ENCODE results near the gene PGAP3.

DNA sequence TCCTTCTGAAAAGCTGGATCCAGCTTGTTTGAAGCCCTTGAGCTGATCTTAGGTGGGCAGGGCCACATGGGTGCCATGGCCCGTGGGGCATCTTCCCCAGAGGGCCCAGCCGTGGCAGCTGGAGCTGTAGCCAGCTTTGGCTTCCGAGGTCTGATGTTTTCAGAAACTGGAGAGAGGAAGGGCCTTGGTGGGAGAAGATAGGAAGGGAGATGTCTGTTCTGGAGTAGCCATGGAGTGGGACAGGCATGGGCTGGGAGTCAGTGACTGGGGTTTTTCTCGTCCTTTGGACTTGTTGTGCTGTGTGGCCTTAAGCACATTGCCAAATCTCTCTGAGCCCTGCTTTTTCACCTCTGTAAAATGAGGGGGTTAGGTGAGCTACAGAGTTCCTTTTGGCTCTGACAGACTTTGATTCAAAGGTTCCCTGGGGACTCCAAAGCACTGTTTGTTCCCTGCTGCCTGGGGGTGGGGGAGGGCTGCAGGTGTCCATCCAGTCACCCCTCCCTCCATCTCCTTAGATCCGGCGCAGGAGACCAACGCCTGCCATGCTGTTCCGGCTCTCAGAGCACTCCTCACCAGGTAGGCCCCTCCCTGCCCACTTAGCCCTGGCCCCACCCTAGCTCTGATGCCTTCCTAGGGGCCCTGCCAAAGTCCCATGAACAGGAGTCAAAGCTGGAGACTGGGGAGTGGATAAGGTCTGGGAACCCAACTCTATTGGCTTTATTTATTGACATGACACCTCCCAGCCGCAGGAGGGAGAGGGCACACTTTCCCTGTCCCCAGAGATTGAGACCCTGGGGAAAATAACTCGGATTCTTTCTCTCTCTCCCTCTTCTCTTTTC lies 59.0 kb downstream of the PGAP3 start:
- TF ChIP-seq, protein P1, sequence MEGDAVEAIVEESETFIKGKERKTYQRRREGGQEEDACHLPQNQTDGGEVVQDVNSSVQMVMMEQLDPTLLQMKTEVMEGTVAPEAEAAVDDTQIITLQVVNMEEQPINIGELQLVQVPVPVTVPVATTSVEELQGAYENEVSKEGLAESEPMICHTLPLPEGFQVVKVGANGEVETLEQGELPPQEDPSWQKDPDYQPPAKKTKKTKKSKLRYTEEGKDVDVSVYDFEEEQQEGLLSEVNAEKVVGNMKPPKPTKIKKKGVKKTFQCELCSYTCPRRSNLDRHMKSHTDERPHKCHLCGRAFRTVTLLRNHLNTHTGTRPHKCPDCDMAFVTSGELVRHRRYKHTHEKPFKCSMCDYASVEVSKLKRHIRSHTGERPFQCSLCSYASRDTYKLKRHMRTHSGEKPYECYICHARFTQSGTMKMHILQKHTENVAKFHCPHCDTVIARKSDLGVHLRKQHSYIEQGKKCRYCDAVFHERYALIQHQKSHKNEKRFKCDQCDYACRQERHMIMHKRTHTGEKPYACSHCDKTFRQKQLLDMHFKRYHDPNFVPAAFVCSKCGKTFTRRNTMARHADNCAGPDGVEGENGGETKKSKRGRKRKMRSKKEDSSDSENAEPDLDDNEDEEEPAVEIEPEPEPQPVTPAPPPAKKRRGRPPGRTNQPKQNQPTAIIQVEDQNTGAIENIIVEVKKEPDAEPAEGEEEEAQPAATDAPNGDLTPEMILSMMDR (conservative IDR thresholded peaks at IDR 0.05; ENCODE audit: low read depth, low read length) = no peak
- TF ChIP-seq BHLHE40 (IDR thresholded peaks at IDR 0.05; ENCODE audit: low read depth, low read length) = no peak
- no peak for TF ChIP-seq SMC3 (IDR thresholded peaks at IDR 0.05; ENCODE audit: low read depth, low read length)
- no peak for TF ChIP-seq POLR2A (IDR thresholded peaks at IDR 0.05; ENCODE audit: low read depth, low read length)
- TF ChIP-seq RAD21 (IDR thresholded peaks at IDR 0.05; ENCODE audit: low read length) = no peak
- TF ChIP-seq, protein P2, sequence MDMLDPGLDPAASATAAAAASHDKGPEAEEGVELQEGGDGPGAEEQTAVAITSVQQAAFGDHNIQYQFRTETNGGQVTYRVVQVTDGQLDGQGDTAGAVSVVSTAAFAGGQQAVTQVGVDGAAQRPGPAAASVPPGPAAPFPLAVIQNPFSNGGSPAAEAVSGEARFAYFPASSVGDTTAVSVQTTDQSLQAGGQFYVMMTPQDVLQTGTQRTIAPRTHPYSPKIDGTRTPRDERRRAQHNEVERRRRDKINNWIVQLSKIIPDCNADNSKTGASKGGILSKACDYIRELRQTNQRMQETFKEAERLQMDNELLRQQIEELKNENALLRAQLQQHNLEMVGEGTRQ (IDR thresholded peaks at IDR 0.05; ENCODE audit: low read depth, low read length) = no peak
- no peak for TF ChIP-seq MXI1 (IDR thresholded peaks at IDR 0.05; ENCODE audit: borderline replicate concordance, low read depth, low read length)

All from IMR-90 (cell line).